K562 (cell line): ENCODE measurements around the gene GYG1. TPM values are rescaled to one million over a fixed set of nuclear protein-coding genes. Genes with fewer than 3 reads are reported as not detected.

Experiments used
- ATAC-seq: fragments of 200-7000 bp; cut with Tn5 transposase; 3 replicates; pipeline ENCODE4 v1.9.1; 2020; ENCODE audit warnings: moderate library complexity
- BruUV-seq: library from RNA; stranded (reverse); fragments of 400-500 nt; replicated peaks from 2 replicates; lab custom pipeline; 2021; lab: Mats Ljungman, UMichigan
- CTCF ChIA-PET: fragments of 300-600 bp; formaldehyde crosslinking; extraction: SDS; loops from one replicate; lab custom pipeline; 2021; ENCODE audit warnings: low intra/inter-chr PET ratio; lab: Yijun Ruan, JAX
- POLR2A ChIA-PET: fragments of 300-600, 350-650 bp; sonication (Branson Sonifier 250); formaldehyde crosslinking; extraction: SDS; loops from one replicate; lab custom pipeline; 2021; ENCODE audit warnings: antibody characterized with exemption, inconsistent platforms; lab: Yijun Ruan, JAX
- DNase-seq, 4 experiments: peaks; one replicate each; pipeline versions ENCODE4 v3.0.0 to v3.0.0-alpha.2; 2011 to 2018; ENCODE audit warnings: low spot score in 3 of 4, mixed read lengths in 3 of 4; ENCODE audit errors: extremely low read depth in 1 of 4
- FAIRE-seq: peaks from 2 replicates; lab custom pipeline; 2011; peaks lifted over from hg19 to GRCh38; lab: Jason Lieb, UNC
- H2AFZ ChIP-seq: 2 replicates; pipeline ENCODE4 v1.6.0; 2011; ENCODE audit warnings: low read depth, low read length, control low read depth, inconsistent platforms
- H3K27ac ChIP-seq: fragments of 200-600 bp; 3 replicates; pipeline ENCODE4 v1.8.0; 2011; ENCODE audit warnings: low read depth, mild to moderate bottlenecking, control low read depth, inconsistent platforms, low read length, moderate library complexity, mixed read lengths; ENCODE audit errors: extremely low read depth
- H3K27me3 ChIP-seq, 2 experiments: fragments of 300-600 bp in 1 of 2; 2 replicates in 1 of 2; 3 replicates in 1 of 2; pipeline versions ENCODE4 v1.6.0 to v1.8.0; 2011; ENCODE audit warnings: inconsistent platforms in 2 of 2, low read length in 2 of 2, mild to moderate bottlenecking in 1 of 2, mixed read lengths in 1 of 2, moderate library complexity in 1 of 2; ENCODE audit not compliant: control insufficient read depth in 2 of 2, insufficient read depth in 2 of 2
- H3K36me3 ChIP-seq: fragments of 300-600 bp; 3 replicates; pipeline ENCODE4 v1.8.0; 2011; ENCODE audit warnings: mild to moderate bottlenecking, low read length, inconsistent platforms; ENCODE audit not compliant: control insufficient read depth, insufficient read depth
- H3K4me1 ChIP-seq, 2 experiments: fragments of 200-600 bp in 1 of 2; replicated peaks in 1 of 2; 2 replicates in 1 of 2; 3 replicates in 1 of 2; pipeline versions ENCODE4 v1.5.1 to v1.8.0; 2011; ENCODE audit warnings: inconsistent platforms in 2 of 2, low read length in 2 of 2, mild to moderate bottlenecking in 1 of 2, mixed read lengths in 1 of 2, moderate library complexity in 1 of 2; ENCODE audit not compliant: control insufficient read depth in 2 of 2, insufficient read depth in 2 of 2
- H3K4me2 ChIP-seq: 2 replicates; pipeline ENCODE4 v1.6.1; 2011; ENCODE audit warnings: low read length, control low read depth, inconsistent platforms, mixed read lengths; ENCODE audit not compliant: insufficient read depth
- H3K4me3 ChIP-seq: fragments of 200-600 bp; sonication (generic), shearing (Covaris generic); 2 replicates; pipeline ENCODE4 v1.5.1; 2016; ENCODE audit warnings: control low read depth, inconsistent platforms
- H3K79me2 ChIP-seq: fragments of 200-600 bp; 3 replicates; pipeline ENCODE4 v1.8.0; 2011; ENCODE audit warnings: low read length, inconsistent platforms; ENCODE audit not compliant: control insufficient read depth, insufficient read depth
- H3K9ac ChIP-seq, 2 experiments: 2 replicates each; pipeline versions ENCODE4 v1.6.0 to v1.6.1; 2011; ENCODE audit warnings: low read depth in 2 of 2, low read length in 2 of 2, control low read depth in 1 of 2, inconsistent platforms in 1 of 2, mild to moderate bottlenecking in 1 of 2, mixed read lengths in 1 of 2; ENCODE audit not compliant: insufficient read depth in 1 of 2
- H3K9me1 ChIP-seq: one replicate; pipeline ENCODE4 v1.6.0; 2011; ENCODE audit warnings: inconsistent platforms, mild to moderate bottlenecking, low read length, moderate library complexity; ENCODE audit not compliant: control insufficient read depth, insufficient read depth
- H3K9me3 ChIP-seq: replicated peaks from 2 replicates; pipeline ENCODE4 v1.5.1; 2011; ENCODE audit warnings: low read depth, low read length, inconsistent platforms; ENCODE audit not compliant: control insufficient read depth, insufficient read depth
- H4K20me1 ChIP-seq: replicated peaks from 2 replicates; pipeline ENCODE4 v1.6.1; 2011; ENCODE audit warnings: low read length, inconsistent platforms, mixed read lengths; ENCODE audit not compliant: control insufficient read depth, insufficient read depth
- ARNT ChIP-seq, 2 experiments: fragments of 450-650 bp; IDR thresholded peaks; 2 replicates each; pipeline ENCODE4 v1.6.1; 2016; ENCODE audit warnings: mild to moderate bottlenecking in 1 of 2
- CHD1 ChIP-seq: fragments of 200-600 bp; sonication (generic); IDR thresholded peaks from one replicate; pipeline ENCODE4 v1.6.1; 2012; ENCODE audit warnings: mild to moderate bottlenecking, moderate library complexity, low read length, inconsistent platforms
- FOXJ2 ChIP-seq: fragments of 200-800 bp; sonication (Bioruptor generic); IDR thresholded peaks from 2 replicates; pipeline ENCODE4 v1.6.1; 2016; ENCODE audit warnings: missing genetic modification characterization, missing compliant biosample characterization
- FUS ChIP-seq: fragments of 200-400 bp; formaldehyde crosslinking; optimal IDR thresholded peaks from 2 replicates; pipeline ENCODE3; 2017; ENCODE audit warnings: low read depth, low read length
- HMG20B ChIP-seq: fragments of 250-450 bp; sonication (Bioruptor Pico); IDR thresholded peaks from 2 replicates; pipeline ENCODE4 v1.5.0; 2021; ENCODE audit warnings: mild to moderate bottlenecking
- HNRNPH1 ChIP-seq: fragments of 200-400 bp; formaldehyde crosslinking; optimal IDR thresholded peaks from 2 replicates; pipeline ENCODE3; 2017; ENCODE audit warnings: low read depth, mild to moderate bottlenecking, low read length, moderate library complexity
- HNRNPUL1 ChIP-seq: fragments of 200-400 bp; formaldehyde crosslinking; IDR thresholded peaks from 2 replicates; pipeline ENCODE4 v1.6.1; 2017; ENCODE audit warnings: low read length
- IRF1 ChIP-seq: sonication (generic); formaldehyde crosslinking; IDR thresholded peaks from 2 replicates; pipeline ENCODE4 v1.8.0; 2022; ENCODE audit warnings: missing genetic modification reagents, mild to moderate bottlenecking, borderline replicate concordance
- JUNB ChIP-seq: fragments of 450-650 bp; formaldehyde crosslinking; conservative IDR thresholded peaks from 2 replicates; pipeline ENCODE4 v1.4.0; 2020; ENCODE audit warnings: mild to moderate bottlenecking
- JUND ChIP-seq, 2 experiments: IDR thresholded peaks; 2 replicates in 1 of 2; 3 replicates in 1 of 2; pipeline ENCODE4 v1.6.1; 2011; ENCODE audit warnings: borderline replicate concordance in 2 of 2, low read depth in 2 of 2, low read length in 2 of 2, improper control_type of control experiment in 1 of 2, missing biosample characterization in 1 of 2, missing genetic modification characterization in 1 of 2, missing genetic modification reagents in 1 of 2
- MTA3 ChIP-seq: fragments of 450-650 bp; formaldehyde crosslinking; IDR thresholded peaks from 2 replicates; pipeline ENCODE4 v1.6.1; 2017; ENCODE audit warnings: mild to moderate bottlenecking, borderline replicate concordance
- NONO ChIP-seq, 2 experiments: fragments of 200-400 bp in 1 of 2; fragments of 450-650 bp in 1 of 2; formaldehyde crosslinking in 1 of 2; IDR thresholded peaks; 2 replicates each; pipeline ENCODE4 v1.6.1; 2017; ENCODE audit warnings: low read depth in 2 of 2, mild to moderate bottlenecking in 2 of 2, moderate library complexity in 2 of 2, low read length in 1 of 2
- NUFIP1 ChIP-seq: fragments of 450-650 bp; IDR thresholded peaks from 2 replicates; pipeline ENCODE4 v1.6.1; 2018; ENCODE audit not compliant: partially characterized antibody
- RCOR1 ChIP-seq, 2 experiments: IDR thresholded peaks; 2 replicates each; pipeline ENCODE4 v1.6.1; 2012; ENCODE audit warnings: low read depth in 2 of 2, low read length in 2 of 2, borderline replicate concordance in 1 of 2, improper control_type of control experiment in 1 of 2
- RFX1 ChIP-seq: fragments of 450-650 bp; IDR thresholded peaks from 2 replicates; pipeline ENCODE4 v1.6.1; 2016; ENCODE audit warnings: mild to moderate bottlenecking, moderate library complexity
- SLC30A9 ChIP-seq: fragments of 250-450 bp; sonication (Bioruptor Pico); IDR thresholded peaks from 2 replicates; pipeline ENCODE4 v1.8.0; 2022; ENCODE audit warnings: mild to moderate bottlenecking, moderate library complexity
- TRIM24 ChIP-seq, 2 experiments: fragments of 450-650 bp; IDR thresholded peaks; 2 replicates each; pipeline ENCODE4 v1.6.1; 2016
- ZNF224 ChIP-seq: sonication (generic); formaldehyde crosslinking; IDR thresholded peaks from 2 replicates; pipeline ENCODE4 v1.8.0; 2022; ENCODE audit warnings: mild to moderate bottlenecking, missing genetic modification reagents
- ZNF282 ChIP-seq: sonication (generic); formaldehyde crosslinking; IDR thresholded peaks from 2 replicates; pipeline ENCODE4 v1.8.1; 2023; ENCODE audit warnings: missing genetic modification reagents
- ZNF76 ChIP-seq: fragments of 250-450 bp; sonication (Bioruptor Pico); IDR thresholded peaks from 2 replicates; pipeline ENCODE4 v1.4.0; 2020; ENCODE audit warnings: mild to moderate bottlenecking, moderate library complexity, borderline replicate concordance
- WGBS: fragments of 100-300 bp; shearing (Covaris generic); methylation state at CpG from one replicate; pipeline ENCODE4 v1.1.6; 2016; ENCODE audit warnings: low coverage, mixed read lengths; ENCODE audit not compliant: insufficient coverage; ENCODE audit errors: missing lambda C conversion rate; 5-methylcytosine and 5-hydroxymethylcytosine counted together
- in situ Hi-C: fragments of 300-500 bp; cut with MboI; formaldehyde crosslinking; loops from 4 replicates; pipeline ENCODE4 v1.15.0; 2018; ENCODE audit warnings: inconsistent platforms, mixed read lengths
- intact Hi-C: fragments of 100-400 bp; cut with micrococcal nuclease; formaldehyde crosslinking; loops from 2 replicates; pipeline ENCODE4 v1.14.2; 2022
- polyA plus RNA-seq, 8 experiments: library from polyadenylated mRNA; depleted of rRNA in 4 of 8; stranded (reverse) in 5 of 8; unstranded in 3 of 8; fragments of >200 nt; fragmentation: Nextera tagmentation in 2 of 8; fragmentation: Illumina TruSeq in 1 of 8; extraction: Ambion mirVana in 2 of 8; extraction: Trizol in 1 of 8; gene quantifications; 2 replicates each; pipeline versions ENCODE4 v1.2.1 to v1.2.3, GENCODE V29; 2011 to 2014; ENCODE audit warnings: inconsistent platforms in 1 of 8, missing spikeins in 1 of 8
- total RNA-seq, 7 experiments: library from RNA; depleted of rRNA in 6 of 7; stranded (reverse); fragments of >200 nt in 6 of 7; fragmentation: Illumina TruSeq in 2 of 7; extraction: Trizol in 2 of 7; gene quantifications; 2 replicates each; pipeline versions ENCODE4 v1.2.1 to v1.2.3, GENCODE V29; 2011 to 2021; ENCODE audit warnings: low replicate concordance in 1 of 7
- TF ChIP-seq, protein P1 (sequence below): IDR thresholded peaks from 2 replicates; pipeline ENCODE4 v1.6.1; 2012; ENCODE audit warnings: low read depth, low read length, improper control_type of control experiment, borderline replicate concordance

The GYG1 gene
- total and polyA plus RNA-seq, 9 of the 15 experiments (the other 6 are each of a cell fraction or from before 2014, with no cell fraction given) = 14.6 to 38.4 (median 24.6) TPM

- no peak overlapping the region for H3K9ac ChIP-seq
- ChIA-PET POLR2A (interaction anchor here (0.6 kb wide), 1 partner anchor 1780 kb away, joined by 3 read pairs; no protein-coding TSS in a partner anchor), CTCF (interaction anchor here (1.8 kb wide), 2 partner anchors 82 to 329 kb away, joined by 9 to 13 read pairs; no protein-coding TSS in a partner anchor)
- peak; percentile 93 for FAIRE-seq
- WGBS = 0% methylated on average over 2 of the region's 2 CpGs
- no peak overlapping the region for H3K4me2 ChIP-seq
- H3K9me1 ChIP-seq = no peaks in the 10 kb centered on the region
- no peak overlapping the region for H2AFZ ChIP-seq
- peaks cover 0 to 4% of the 10 kb centered on the region in 2 experiments; a peak in 2 of 5 replicates for H3K4me1 ChIP-seq
- H3K79me2 ChIP-seq = no peaks in the 10 kb centered on the region
- H3K9me3 ChIP-seq = no peaks in the 10 kb centered on the region
- in situ Hi-C loops (loop anchor here (25.0 kb wide), 1 partner anchor 1556 kb away; no protein-coding TSS in a partner anchor), intact Hi-C loops (loop anchor here (1.0 to 10.0 kb wide), 3 partner anchors 82 to 1559 kb away; no protein-coding TSS in a partner anchor)
- H3K27me3 ChIP-seq = peaks cover 0 to 5% of the 10 kb centered on the region in 2 experiments; a peak in 2 of 5 replicates
- peak; percentile 70 to 77 (median 76) for DNase-seq
- no peaks in the 10 kb centered on the region for H4K20me1 ChIP-seq
- ATAC-seq = peak; percentile 98
- H3K36me3 ChIP-seq = no peaks in the 10 kb centered on the region
- H3K27ac ChIP-seq = no peak overlapping the region
- BruUV-seq = no TSS peak
- H3K4me3 ChIP-seq = no peak overlapping the region
- TF ChIP-seq ARNT (IDR thresholded peaks at IDR 0.05) (no peak), RFX1 (peak; percentile 23; the same call in 1 of the 2 replicates), FOXJ2 (tag) (no peak), ZNF282 (CRISPR knock-in tag) (no peak), ZNF224 (CRISPR knock-in tag) (no peak), IRF1 (no peak), RCOR1 (IDR thresholded peaks at IDR 0.05; ENCODE audit: borderline replicate concordance in 1 of 2, low read depth in 2 of 2, low read length in 2 of 2) (peak in 1 of 2 experiments; percentile 25; a peak in 1 of 4 replicates), SLC30A9 (CRISPR knock-in tag) (no peak), HNRNPUL1 (no peak), NONO (IDR thresholded peaks at IDR 0.05; ENCODE audit: low read depth in 2 of 2, low read length in 1 of 2) (no peak), JUND (IDR thresholded peaks at IDR 0.05; ENCODE audit: borderline replicate concordance, low read depth, low read length) (peak; percentile 95), JUND (tag; IDR thresholded peaks at IDR 0.05; ENCODE audit: borderline replicate concordance, low read depth, low read length) (peak; percentile 96), FUS (no peak), ZNF76 (CRISPR knock-in tag) (no peak), MTA3 (no peak), JUNB (peak; percentile 90), CHD1 (no peak), NUFIP1 (no peak), HMG20B (CRISPR knock-in tag) (no peak), TRIM24 (IDR thresholded peaks at IDR 0.05) (peak; percentile 17 to 26; a peak in 1 of 4 replicates), HNRNPH1 (no peak)
- TF ChIP-seq, protein P1, sequence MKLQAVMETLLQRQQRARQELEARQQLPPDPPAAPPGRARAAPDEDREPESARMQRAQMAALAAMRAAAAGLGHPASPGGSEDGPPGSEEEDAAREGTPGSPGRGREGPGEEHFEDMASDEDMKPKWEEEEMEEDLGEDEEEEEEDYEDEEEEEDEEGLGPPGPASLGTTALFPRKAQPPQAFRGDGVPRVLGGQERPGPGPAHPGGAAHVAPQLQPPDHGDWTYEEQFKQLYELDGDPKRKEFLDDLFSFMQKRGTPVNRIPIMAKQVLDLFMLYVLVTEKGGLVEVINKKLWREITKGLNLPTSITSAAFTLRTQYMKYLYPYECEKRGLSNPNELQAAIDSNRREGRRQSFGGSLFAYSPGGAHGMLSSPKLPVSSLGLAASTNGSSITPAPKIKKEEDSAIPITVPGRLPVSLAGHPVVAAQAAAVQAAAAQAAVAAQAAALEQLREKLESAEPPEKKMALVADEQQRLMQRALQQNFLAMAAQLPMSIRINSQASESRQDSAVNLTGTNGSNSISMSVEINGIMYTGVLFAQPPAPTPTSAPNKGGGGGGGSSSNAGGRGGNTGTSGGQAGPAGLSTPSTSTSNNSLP = no peak
Observed at GRCh38 chr3:148943506-148944205, 47.7 kb upstream of the GYG1 start.
